OCI-LY7 (cell line): Measurements from ENCODE around the gene TBC1D10A. TPM values are rescaled to one million over a fixed set of nuclear protein-coding genes. Genes with fewer than 3 reads are reported as not detected.
A peak's percentile ranks its signal among the peaks of the same experiment; 100 is the strongest.

Experiments
- BruUV-seq: library from RNA; stranded (reverse); fragments of 400-500 nt; replicated peaks from 2 replicates; lab custom pipeline; 2021; lab: Mats Ljungman, UMichigan
- CTCF ChIA-PET: fragments of 300-600 bp; sonication (Branson Sonifier 250); formaldehyde crosslinking; loops from one replicate; lab custom pipeline; 2022; ENCODE audit warnings: antibody characterized with exemption; ENCODE audit not compliant: unreplicated experiment; lab: Charles Lee
- POLR2A ChIA-PET: fragments of 300-600 bp; sonication (Branson Sonifier 250); formaldehyde crosslinking; loops from one replicate; lab custom pipeline; 2022; ENCODE audit warnings: antibody characterized with exemption; lab: Charles Lee
- DNase-seq: peaks from one replicate; pipeline ENCODE4 v3.0.0-alpha.2; 2015; ENCODE audit warnings: low spot score
- H2AFZ ChIP-seq: fragments of 200-600 bp; sonication (generic), shearing (Covaris generic); 2 replicates; pipeline ENCODE4 v1.6.1; 2014; ENCODE audit warnings: mild to moderate bottlenecking, antibody characterized with exemption, low read length, moderate library complexity
- H3K27ac ChIP-seq: fragments of 200-600 bp; sonication (generic); 2 replicates; pipeline ENCODE4 v1.5.1; 2014; ENCODE audit warnings: mixed run types, low read depth, mild to moderate bottlenecking, moderate library complexity, low read length, inconsistent platforms; ENCODE audit not compliant: poor library complexity, severe bottlenecking
- H3K36me3 ChIP-seq: fragments of 200-600 bp; sonication (generic); 2 replicates; pipeline ENCODE4 v1.6.1; 2014; ENCODE audit warnings: mild to moderate bottlenecking, antibody characterized with exemption, low read length, moderate library complexity, mixed read lengths; ENCODE audit not compliant: insufficient read depth
- H3K4me1 ChIP-seq: fragments of 200-600 bp; sonication (generic); 2 replicates; pipeline ENCODE4 v1.5.1; 2014; ENCODE audit warnings: mild to moderate bottlenecking, low read length; ENCODE audit not compliant: insufficient read depth, poor library complexity, severe bottlenecking
- H3K4me2 ChIP-seq: fragments of 200-600 bp; sonication (generic); 2 replicates; pipeline ENCODE4 v1.6.1; 2014; ENCODE audit warnings: mild to moderate bottlenecking, low read length
- H3K4me3 ChIP-seq: fragments of 200-600 bp; sonication (generic); 2 replicates; pipeline ENCODE4 v1.5.1; 2014; ENCODE audit warnings: mild to moderate bottlenecking, low read depth, low read length; ENCODE audit not compliant: poor library complexity, severe bottlenecking
- H3K79me2 ChIP-seq: fragments of 200-600 bp; sonication (generic); 2 replicates; pipeline ENCODE4 v1.6.1; 2016; ENCODE audit warnings: low read depth, mild to moderate bottlenecking, low read length, moderate library complexity, mixed read lengths; ENCODE audit not compliant: insufficient read depth
- H3K9me2 ChIP-seq: fragments of 200-600 bp; sonication (generic); 2 replicates; pipeline ENCODE4 v1.6.1; 2016; ENCODE audit warnings: mild to moderate bottlenecking, low read length, mixed read lengths; ENCODE audit not compliant: insufficient read depth
- H3K9me3 ChIP-seq: fragments of 200-600 bp; sonication (generic); 2 replicates; pipeline ENCODE4 v1.6.1; 2014; ENCODE audit warnings: mild to moderate bottlenecking, mixed run types, low read length, mixed read lengths
- H4K20me1 ChIP-seq: fragments of 200-600 bp; sonication (generic); 2 replicates; pipeline ENCODE4 v1.6.1; 2014; ENCODE audit warnings: mild to moderate bottlenecking, antibody characterized with exemption, low read length, moderate library complexity, mixed read lengths; ENCODE audit not compliant: insufficient read depth
- EZH2phosphoT487 ChIP-seq: fragments of 200-600 bp; sonication (generic); IDR thresholded peaks from 2 replicates; pipeline ENCODE4 v1.6.1; 2018; ENCODE audit warnings: low read depth, borderline replicate concordance, mild to moderate bottlenecking, mixed run types, antibody characterized with exemption, low read length, moderate library complexity, mixed read lengths
- intact Hi-C: fragments of 100-400 bp; cut with micrococcal nuclease; formaldehyde crosslinking; loops from one replicate; pipeline ENCODE4 v1.10.0; 2022; ENCODE audit not compliant: unreplicated experiment
- total RNA-seq, 2 experiments: library from RNA; depleted of rRNA in 1 of 2; stranded (reverse); fragments of >200 nt in 1 of 2; shearing (Covaris generic) in 1 of 2; gene quantifications; 2 replicates each; pipeline ENCODE4 v1.2.3, GENCODE V29; 2014 to 2022
- TF ChIP-seq, protein P1 (sequence below): fragments of 200-600 bp; sonication (generic); conservative IDR thresholded peaks from 2 replicates; pipeline ENCODE4 v1.5.1; 2014; ENCODE audit warnings: mild to moderate bottlenecking, antibody characterized with exemption, low read length, moderate library complexity, mixed read lengths

The TBC1D10A gene
- total RNA-seq, 2 experiments from 2014 or later, result 15.1 to 16.2 TPM

DNA sequence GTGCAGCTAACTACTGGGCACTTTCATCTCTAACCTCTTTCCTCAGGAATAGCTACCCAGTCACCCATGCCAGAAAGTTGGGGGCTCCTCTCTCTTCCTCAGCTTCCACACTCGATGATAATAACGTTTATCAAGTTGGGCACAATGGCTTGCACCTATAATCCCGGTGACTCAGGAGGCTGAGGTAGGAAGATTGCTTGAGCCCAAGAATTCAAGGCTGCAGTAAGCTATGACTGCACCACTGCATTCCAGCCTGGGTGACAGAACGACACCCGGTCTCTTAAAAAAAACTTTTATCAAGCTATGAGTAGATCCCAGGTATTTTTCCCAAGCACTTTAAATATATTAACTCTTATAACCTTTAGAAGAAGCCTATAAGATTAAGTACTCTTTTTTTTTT lies 27.9 kb upstream of the TBC1D10A start:
- Histone ChIP-seq H3K27ac (no peak overlapping the region), H3K9me3 (no peaks in the 10 kb centered on the region), H3K9me2 (no peaks in the 10 kb centered on the region), H3K4me1 (peaks cover 19% of the 10 kb centered on the region), H3K36me3 (peaks cover 46% of the 10 kb centered on the region), H3K4me3 (no peak overlapping the region), H3K79me2 (peaks cover 37% of the 10 kb centered on the region), H4K20me1 (peaks cover 21% of the 10 kb centered on the region), H2AFZ (no peak overlapping the region), H3K4me2 (peak overlapping the region; percentile 87)
- ChIA-PET CTCF (no interaction called here), POLR2A (no interaction called here)
- DNase-seq, result no peak
- intact Hi-C loops, result no loop called here
- no TSS peak for BruUV-seq
- no peak for TF ChIP-seq EZH2phosphoT487
- TF ChIP-seq, protein P1, sequence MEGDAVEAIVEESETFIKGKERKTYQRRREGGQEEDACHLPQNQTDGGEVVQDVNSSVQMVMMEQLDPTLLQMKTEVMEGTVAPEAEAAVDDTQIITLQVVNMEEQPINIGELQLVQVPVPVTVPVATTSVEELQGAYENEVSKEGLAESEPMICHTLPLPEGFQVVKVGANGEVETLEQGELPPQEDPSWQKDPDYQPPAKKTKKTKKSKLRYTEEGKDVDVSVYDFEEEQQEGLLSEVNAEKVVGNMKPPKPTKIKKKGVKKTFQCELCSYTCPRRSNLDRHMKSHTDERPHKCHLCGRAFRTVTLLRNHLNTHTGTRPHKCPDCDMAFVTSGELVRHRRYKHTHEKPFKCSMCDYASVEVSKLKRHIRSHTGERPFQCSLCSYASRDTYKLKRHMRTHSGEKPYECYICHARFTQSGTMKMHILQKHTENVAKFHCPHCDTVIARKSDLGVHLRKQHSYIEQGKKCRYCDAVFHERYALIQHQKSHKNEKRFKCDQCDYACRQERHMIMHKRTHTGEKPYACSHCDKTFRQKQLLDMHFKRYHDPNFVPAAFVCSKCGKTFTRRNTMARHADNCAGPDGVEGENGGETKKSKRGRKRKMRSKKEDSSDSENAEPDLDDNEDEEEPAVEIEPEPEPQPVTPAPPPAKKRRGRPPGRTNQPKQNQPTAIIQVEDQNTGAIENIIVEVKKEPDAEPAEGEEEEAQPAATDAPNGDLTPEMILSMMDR, result no peak

DNA sequence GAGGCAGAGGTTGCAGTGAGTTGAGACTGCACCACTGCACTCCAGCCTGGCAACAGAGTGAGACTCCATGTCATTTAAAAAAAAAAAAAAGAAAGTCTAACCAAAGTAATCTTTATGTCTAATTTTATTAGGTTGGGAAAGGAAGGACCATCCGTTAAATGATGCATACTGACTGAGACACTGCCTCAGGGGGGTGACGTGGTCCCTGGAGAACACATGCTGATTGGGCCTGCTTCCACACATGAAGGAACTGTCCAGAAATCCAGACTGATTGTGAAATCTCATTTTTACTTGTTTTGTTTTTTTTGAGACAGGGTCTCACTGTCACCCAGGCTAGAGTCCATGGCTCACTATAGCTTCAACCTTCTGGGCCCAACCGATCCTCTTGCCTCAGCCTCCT lies 24.5 kb upstream of the TBC1D10A start:
- ChIA-PET CTCF (no interaction called here), POLR2A (no interaction called here)
- Histone ChIP-seq H3K27ac (no peak overlapping the region), H3K9me3 (no peaks in the 10 kb centered on the region), H3K4me1 (peaks cover 17% of the 10 kb centered on the region), H3K4me3 (no peak overlapping the region), H3K36me3 (peaks cover 81% of the 10 kb centered on the region), H3K9me2 (no peaks in the 10 kb centered on the region), H3K4me2 (no peak overlapping the region), H3K79me2 (peaks cover 48% of the 10 kb centered on the region), H2AFZ (no peak overlapping the region), H4K20me1 (peaks cover 20% of the 10 kb centered on the region)
- intact Hi-C loops, result no loop called here
- no peak for DNase-seq
- BruUV-seq, result no TSS peak
- no peak for TF ChIP-seq EZH2phosphoT487
- TF ChIP-seq, protein P1, result no peak

DNA sequence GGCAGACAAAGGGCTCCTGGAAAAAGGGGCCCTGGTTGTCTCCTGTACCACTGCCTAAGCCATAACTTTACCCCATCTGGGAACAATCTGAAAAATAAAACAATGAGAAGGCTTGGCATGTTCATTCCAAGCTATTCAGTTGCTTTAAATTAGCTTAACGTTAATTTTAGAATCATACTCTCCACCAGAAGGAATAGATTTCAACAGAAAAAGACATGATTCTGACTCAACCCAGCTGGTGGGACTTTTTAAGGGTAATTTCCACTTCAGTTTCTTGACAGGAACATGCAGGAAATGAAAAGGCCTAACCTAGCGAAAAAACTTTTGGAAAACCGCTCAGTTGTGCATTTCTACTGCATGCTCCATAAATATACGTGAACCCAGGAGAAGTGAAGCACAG lies 22.1 kb upstream of the TBC1D10A start:
- no peak overlapping the region for H2AFZ ChIP-seq
- no peaks in the 10 kb centered on the region for H4K20me1 ChIP-seq
- H3K79me2 ChIP-seq, result peaks cover 24% of the 10 kb centered on the region
- intact Hi-C loops, result no loop called here
- ChIA-PET POLR2A (interaction anchor here (1.3 kb wide), 1 partner anchor 22 kb away, joined by 3 read pairs; the partner anchor contains the start of gene TBC1D10A), CTCF (no interaction called here)
- H3K4me2 ChIP-seq, result no peak overlapping the region
- H3K36me3 ChIP-seq, result peaks cover 96% of the 10 kb centered on the region
- no peaks in the 10 kb centered on the region for H3K4me1 ChIP-seq
- BruUV-seq, result no TSS peak
- TF ChIP-seq, protein P1, result no peak
- TF ChIP-seq EZH2phosphoT487, result no peak
- H3K27ac ChIP-seq, result no peak overlapping the region
- no peaks in the 10 kb centered on the region for H3K9me3 ChIP-seq
- H3K4me3 ChIP-seq, result no peak overlapping the region
- H3K9me2 ChIP-seq, result no peaks in the 10 kb centered on the region
- no peak for DNase-seq
